Heart left ventricle (tissue), 16 donors: ENCODE measurements around the gene MICALL2. TPM values are rescaled to one million over a fixed set of nuclear protein-coding genes. Genes with fewer than 3 reads are reported as not detected.

ENCODE experiments used
- ATAC-seq, 4 donors: fragments of 200-7000 bp; cut with Tn5 transposase; one replicate each; pipeline ENCODE4 v1.9.1; 2020 to 2022; ENCODE audit warnings: moderate library complexity in 4 of 4, mild to moderate bottlenecking in 3 of 4, moderate number of reproducible peaks in 1 of 4
- DNase-seq, 5 donors: peaks; one replicate each; pipeline ENCODE4 v3.0.0-alpha.2; 2020
- H3K27ac ChIP-seq, 12 donors: fragments of 200-600 bp; sonication (generic) in 4 of 12; one replicate each; pipeline versions ENCODE4 v1.5.0 to v1.8.0; 2016 to 2022; ENCODE audit warnings: mild to moderate bottlenecking in 2 of 12
- H3K27me3 ChIP-seq, 9 donors: fragments of 200-600 bp; sonication (generic) in 2 of 9; one replicate each; pipeline versions ENCODE4 v1.5.1 to v1.8.0; 2016 to 2022; ENCODE audit warnings: mild to moderate bottlenecking in 3 of 9
- H3K36me3 ChIP-seq, 9 donors: fragments of 200-600 bp; sonication (generic) in 2 of 9; one replicate each; pipeline versions ENCODE4 v1.5.0 to v1.8.0; 2018 to 2022; ENCODE audit warnings: mild to moderate bottlenecking in 2 of 9
- H3K4me1 ChIP-seq, 12 donors: fragments of 200-600 bp; sonication (generic) in 4 of 12; one replicate each; pipeline versions ENCODE4 v1.5.0 to v1.8.0; 2016 to 2022; ENCODE audit warnings: mild to moderate bottlenecking in 3 of 12
- H3K4me3 ChIP-seq, 12 donors: fragments of 200-600 bp; sonication (generic) in 4 of 12; one replicate each; pipeline versions ENCODE4 v1.5.0 to v1.8.0; 2017 to 2022; ENCODE audit warnings: mild to moderate bottlenecking in 9 of 12, moderate library complexity in 4 of 12
- H3K9me3 ChIP-seq, 12 donors: fragments of 200-600 bp; sonication (generic) in 4 of 12; one replicate each; pipeline versions ENCODE4 v1.5.0 to v1.8.0; 2016 to 2022; ENCODE audit warnings: mild to moderate bottlenecking in 1 of 12
- CTCF ChIP-seq, 12 donors: fragments of 200-600 bp; sonication (generic) in 4 of 12; IDR thresholded peaks; one replicate each; pipeline versions ENCODE4 v1.5.0 to v1.8.0; 2018 to 2022; ENCODE audit warnings: antibody characterized with exemption in 12 of 12, mild to moderate bottlenecking in 5 of 12
- POLR2A ChIP-seq, 2 donors: fragments of 450-650 bp; IDR thresholded peaks; one replicate each; pipeline ENCODE4 v1.6.1; 2017; ENCODE audit warnings: antibody characterized with exemption in 2 of 2, mild to moderate bottlenecking in 2 of 2, moderate library complexity in 2 of 2
- WGBS, 4 donors: extraction: QIAGEN DNeasy Blood & Tissue Kit in 2 of 4; methylation state at CpG; one replicate each; pipeline versions ENCODE4 v1.1.5 to v1.1.7; 2013 to 2018; 5-methylcytosine and 5-hydroxymethylcytosine counted together
- intact Hi-C, 10 donors: fragments of 100-400 bp; cut with DNase I; formaldehyde crosslinking; loops; one replicate each; pipeline versions ENCODE4 v1.11.1 to v1.14.2; 2022
- polyA plus RNA-seq, 2 donors: library from polyadenylated mRNA; stranded (reverse); fragments of 200-250 nt; gene quantifications; one replicate each; pipeline ENCODE4 v1.2.3, GENCODE V29; 2013
- total RNA-seq, 9 donors: library from RNA; depleted of rRNA in 2 of 9; stranded (reverse); fragments of >200 nt in 2 of 9; fragmentation: NEBNext Ultra II Directional in 3 of 9; extraction: Animal tissue kit (Norgen Biotek cat#: 25700) in 3 of 9; gene quantifications; one replicate each; pipeline versions ENCODE4 v1.1.0 to v1.2.4, GENCODE V29; 2016 to 2023
- donor health status: ischemic (EF 13 %, LVEDD 7.1; RV severe dilation, severe dysfunction).
- donor health status: healthy with polysubstance abuse.
- donor health status: DM: no; HTN: yes; CAD: no.
- donor health status: DM: no; HTN: no; CAD: no.
- donor health status: ischemic (EF 25% LVEDD 6.9; RV normal size, moderate dysfunction).
- donor health status: ischemic (EF 25% LVEDD 5.7; RV mildly dilated, moderate dysfunction).
- donor health status: healthy.
- donor health status: DM: yes; HTN: yes; CAD: no.
- donor health status: ischemic (EF 35%, LVEDD 5.7; RV mildly dilated, moderate dysfunction).
- donor health status: nonischemic (EF 11% LVEDD 7.7; RV severe dilation, severe dysfunction).
- donor health status: DM: yes; HTN: yes; CAD: no.
- donor health status: PGD.
- donor health status: ischemic (EF 29% LVEDD 5.4; RV normal size, mild dysfunction).
- donor health status: nonischemic (EF 23%, LVEDD 6.1; RV moderate dilation, normal function).

Gene MICALL2
- total and polyA plus RNA-seq, 11 donors = 2.5 to 18.3 (median 8.4) TPM

GRCh38 chr7:1500064-1500807, 41.0 kb upstream of the MICALL2 start:
- no peak for DNase-seq
- WGBS, 4 donors = 93 to 97% (median 95%) methylated on average over 28 to 34 of the region's 34 CpGs
- peaks cover 5 to 31% (median 21%) of the 10 kb centered on the region in 12 donors for H3K4me1 ChIP-seq

GRCh38 chr7:1499367-1500029, 40.2 kb upstream of the MICALL2 start:
- 92 to 95% (median 93%) methylated on average over 25 to 33 of the region's 33 CpGs for WGBS, 4 donors
- intact Hi-C loops = loop anchor here in 2 of 10 donors (10.0 kb wide), 1 partner anchor 55 kb away; the partner anchor contains the start of gene TMEM184A (in 2 of the 2)

More at GRCh38 chr7:1500064-1500807, 41.0 kb upstream of the MICALL2 start:
- TF ChIP-seq POLR2A (IDR thresholded peaks at IDR 0.05) = no peak
- no peak for TF ChIP-seq CTCF (IDR thresholded peaks at IDR 0.05)
- no peaks in the 10 kb centered on the region for H3K9me3 ChIP-seq
- H3K27ac ChIP-seq = no peak overlapping the region
- H3K36me3 ChIP-seq = peaks cover 2 to 76% (median 71%) of the 10 kb centered on the region in 9 donors
- no peak for ATAC-seq
- intact Hi-C loops = loop anchor here in 2 of 10 donors (10.0 kb wide), 1 partner anchor 55 kb away; the partner anchor contains the start of gene TMEM184A (in 2 of the 2)
- H3K27me3 ChIP-seq = no peaks in the 10 kb centered on the region
- H3K4me3 ChIP-seq = no peak overlapping the region

GRCh38 chr7:1498370-1499305, 39.4 kb upstream of the MICALL2 start:
- peaks cover 3 to 92% (median 85%) of the 10 kb centered on the region in 9 donors for H3K36me3 ChIP-seq
- no peaks in the 10 kb centered on the region for H3K9me3 ChIP-seq
- WGBS, 4 donors = 95 to 97% (median 96%) methylated on average over 23 to 62 of the region's 62 CpGs
- H3K4me3 ChIP-seq = no peak overlapping the region
- no peaks in the 10 kb centered on the region for H3K27me3 ChIP-seq
- H3K27ac ChIP-seq = no peak overlapping the region
- intact Hi-C loops = no loop called here
- DNase-seq (peak in 1 of 5 donors; percentile 58), ATAC-seq (no peak)
- TF ChIP-seq CTCF (IDR thresholded peaks at IDR 0.05) (no peak), POLR2A (IDR thresholded peaks at IDR 0.05) (no peak)
- H3K4me1 ChIP-seq = peaks cover 5 to 23% (median 17%) of the 10 kb centered on the region in 12 donors

More at GRCh38 chr7:1499367-1500029, 40.2 kb upstream of the MICALL2 start:
- Histone ChIP-seq H3K9me3 (no peaks in the 10 kb centered on the region), H3K36me3 (peaks cover 3 to 84% (median 77%) of the 10 kb centered on the region in 9 donors), H3K27me3 (no peaks in the 10 kb centered on the region), H3K27ac (no peak overlapping the region), H3K4me1 (peaks cover 5 to 27% (median 17%) of the 10 kb centered on the region in 12 donors), H3K4me3 (no peak overlapping the region)
- DNase-seq (no peak), ATAC-seq (no peak)
- TF ChIP-seq CTCF (IDR thresholded peaks at IDR 0.05) (no peak), POLR2A (IDR thresholded peaks at IDR 0.05) (no peak)
